Fibroblast of skin of right biceps (primary cell): ENCODE results near the gene ZNF518A.
"Not testable (repeated sequence)": the region's sequence is repeated elsewhere in the genome, so short reads cannot be mapped to it uniquely, and the experiment has no call there.

ENCODE experiments used
- DNase-seq: peaks from one replicate; pipeline ENCODE4 v3.0.0-alpha.2; 2013

ZNF518A gene

DNA sequence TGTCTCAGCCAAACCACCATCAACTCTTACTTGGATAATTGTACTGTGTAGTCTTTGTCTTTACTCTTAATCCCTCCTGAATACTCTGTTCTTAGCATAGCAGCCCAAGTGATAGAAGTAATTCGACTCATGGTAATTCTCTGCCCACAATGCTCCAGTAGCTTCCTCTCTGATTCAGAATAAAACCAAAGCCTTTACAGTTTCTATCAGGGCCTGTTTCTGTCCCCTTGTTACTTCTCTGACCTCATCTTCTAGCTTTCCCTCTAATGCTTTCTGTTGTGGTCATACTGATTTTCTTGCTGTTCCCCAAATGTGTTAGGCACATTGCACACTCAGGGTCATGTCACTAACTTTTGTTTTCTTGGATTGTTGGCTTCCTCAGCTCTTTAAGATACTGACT, 8.0 kb downstream of the ZNF518A start:
- no peak for DNase-seq

DNA sequence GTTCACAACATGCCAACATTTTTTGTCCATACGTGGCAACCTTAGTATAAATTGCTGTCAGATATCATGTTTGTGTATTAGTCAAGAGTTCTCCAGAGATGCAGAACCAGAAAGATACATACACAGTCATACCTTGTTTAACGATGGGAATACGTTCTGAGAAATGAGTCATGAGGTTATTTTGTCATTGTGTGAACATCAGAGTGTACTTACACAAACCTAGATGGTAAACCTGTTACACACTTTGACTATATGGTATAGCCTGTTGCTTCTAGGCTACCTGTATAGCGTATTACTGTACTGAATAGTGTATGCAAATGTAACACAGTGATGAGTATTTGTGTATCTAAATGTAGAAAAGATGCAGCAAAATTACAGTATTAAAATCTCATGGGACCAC, 22.3 kb downstream of the ZNF518A start:
- DNase-seq: no peak

DNA sequence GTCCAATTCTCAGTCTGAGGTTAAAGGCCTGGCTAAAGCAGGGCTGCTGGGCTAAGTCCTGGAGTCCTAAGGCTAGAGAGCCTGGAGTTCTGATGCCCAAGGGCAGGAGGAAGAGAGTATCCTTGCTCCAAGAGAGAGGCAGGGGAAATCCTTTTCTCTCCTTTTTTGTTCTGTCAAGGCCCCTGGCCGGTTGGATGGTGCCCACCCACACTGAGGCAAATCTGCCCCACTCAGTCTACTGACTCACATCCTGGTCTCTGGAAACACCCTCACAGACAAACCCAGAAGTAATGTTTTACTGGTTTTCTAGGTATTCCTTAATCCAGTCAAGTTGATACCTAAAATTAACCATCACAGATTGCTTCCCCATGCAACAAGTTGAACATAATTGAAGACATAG, 23.0 kb downstream of the ZNF518A start:
- peak; percentile 1 for DNase-seq

GRCh38 chr10:96165726-96166125, 35.6 kb downstream of the ZNF518A start:
- no peak for DNase-seq

GRCh38 chr10:96168546-96168945, 38.4 kb downstream of the ZNF518A start:
- DNase-seq: peak; percentile 2

GRCh38 chr10:96170230-96170629, 40.1 kb downstream of the ZNF518A start:
- no peak for DNase-seq

GRCh38 chr10:96172666-96173065, 42.6 kb downstream of the ZNF518A start:
- DNase-seq: no peak

DNA sequence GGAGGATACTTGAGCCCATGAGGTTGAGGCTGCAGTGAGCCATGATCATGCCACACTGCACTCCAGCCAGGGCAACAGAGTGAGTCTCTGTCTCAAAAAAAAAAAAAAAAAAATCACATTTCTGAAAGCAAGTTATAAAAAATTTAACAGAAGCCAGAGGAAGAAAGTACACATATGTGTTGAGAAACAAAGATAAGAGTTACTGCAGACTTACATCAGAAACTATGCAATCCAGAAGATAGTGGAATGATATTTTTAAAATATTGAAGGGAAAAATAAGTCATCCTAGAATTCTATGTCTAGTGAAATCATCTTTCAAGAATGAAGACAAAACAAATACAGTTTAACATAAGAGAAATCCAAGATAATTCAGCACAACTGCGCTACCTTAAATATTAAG, 46.9 kb downstream of the ZNF518A start:
- DNase-seq: no peak

GRCh38 chr10:96188421-96188820, 58.3 kb downstream of the ZNF518A start:
- no peak for DNase-seq

DNA sequence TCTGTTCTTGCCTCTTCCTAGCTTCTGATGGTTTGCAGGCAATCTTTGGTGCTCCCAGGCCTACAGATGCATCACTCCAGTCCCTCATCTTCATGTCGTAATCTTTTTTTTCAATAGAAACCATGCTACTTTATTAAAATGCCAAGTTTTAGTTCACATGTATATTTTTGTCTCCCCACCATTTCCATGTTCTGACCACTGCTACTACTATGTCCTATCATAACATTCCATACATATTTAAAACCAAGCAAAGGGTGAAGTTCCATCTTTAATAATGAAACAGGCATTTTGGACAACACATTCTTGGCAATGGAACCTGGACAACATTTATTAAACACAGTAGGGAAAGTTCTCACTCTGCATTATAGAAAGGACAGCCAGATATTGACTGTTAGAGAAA, 58.8 kb downstream of the ZNF518A start:
- DNase-seq: peak; percentile 40

- not testable (repeated sequence) for DNase-seq
Measured at GRCh38 chr10:96189505-96189904, 59.4 kb downstream of the ZNF518A start.

DNA sequence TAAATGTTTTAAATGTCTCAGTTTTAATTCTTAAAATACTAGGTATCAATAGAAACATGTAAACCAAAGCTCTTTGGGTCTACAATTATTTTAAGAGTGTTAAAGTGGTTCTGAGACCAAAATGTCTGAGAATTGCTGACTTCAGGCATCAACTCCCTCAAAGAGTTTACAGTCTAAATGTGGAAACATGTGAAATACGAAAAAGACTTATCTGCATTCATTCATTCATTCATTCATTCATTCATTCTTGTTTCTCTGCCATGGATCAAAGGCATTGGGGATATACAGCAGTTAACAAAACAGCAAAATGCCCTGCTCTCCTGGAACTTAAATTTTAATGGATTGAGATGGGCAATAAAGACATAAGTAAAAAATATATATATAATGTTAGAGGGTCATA, 71.4 kb downstream of the ZNF518A start:
- no peak for DNase-seq

DNA sequence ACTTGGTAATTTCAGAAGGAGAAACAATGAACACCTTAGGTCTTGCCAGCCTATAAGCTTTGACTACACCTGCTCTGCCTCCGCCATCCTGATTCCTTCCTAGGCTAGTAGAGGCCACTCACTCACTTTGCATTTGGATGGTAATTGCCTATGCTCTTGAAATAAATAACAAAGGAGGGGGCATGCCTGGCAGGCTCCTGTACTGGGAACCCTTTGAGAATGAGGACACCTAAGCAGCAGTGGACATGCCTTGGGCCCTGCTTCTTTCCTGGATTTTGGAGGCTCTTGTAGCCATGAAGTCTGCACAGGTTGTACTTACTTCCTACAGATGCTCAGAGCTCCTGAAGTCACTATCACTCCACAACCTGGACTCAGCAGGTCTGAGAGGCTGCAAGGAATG, 75.5 kb downstream of the ZNF518A start:
- no peak for DNase-seq

- no peak for DNase-seq
Measured at GRCh38 chr10:96208271-96208670, 78.2 kb downstream of the ZNF518A start.

- no peak for DNase-seq
Measured at GRCh38 chr10:96208946-96209345, 78.8 kb downstream of the ZNF518A start.

DNA sequence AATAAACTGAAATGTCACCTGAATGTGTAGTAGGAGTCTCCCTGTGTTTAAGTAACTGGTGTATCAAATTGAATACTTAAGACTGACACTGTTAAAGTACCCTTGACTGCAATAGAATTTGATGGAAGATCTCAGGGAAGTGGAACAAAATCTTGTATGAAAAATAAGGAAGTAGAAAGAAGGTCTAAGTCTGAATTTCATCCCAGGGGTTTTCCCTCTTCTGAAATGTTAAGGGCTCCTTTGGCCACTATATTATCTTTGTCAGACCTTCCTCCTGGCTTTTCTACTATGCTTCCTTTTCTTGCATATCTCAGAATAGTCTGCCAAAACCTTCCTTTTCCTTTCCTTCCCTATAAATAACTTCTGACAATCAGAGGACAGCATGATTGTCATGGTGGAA, 81.7 kb downstream of the ZNF518A start:
- DNase-seq: no peak

DNA sequence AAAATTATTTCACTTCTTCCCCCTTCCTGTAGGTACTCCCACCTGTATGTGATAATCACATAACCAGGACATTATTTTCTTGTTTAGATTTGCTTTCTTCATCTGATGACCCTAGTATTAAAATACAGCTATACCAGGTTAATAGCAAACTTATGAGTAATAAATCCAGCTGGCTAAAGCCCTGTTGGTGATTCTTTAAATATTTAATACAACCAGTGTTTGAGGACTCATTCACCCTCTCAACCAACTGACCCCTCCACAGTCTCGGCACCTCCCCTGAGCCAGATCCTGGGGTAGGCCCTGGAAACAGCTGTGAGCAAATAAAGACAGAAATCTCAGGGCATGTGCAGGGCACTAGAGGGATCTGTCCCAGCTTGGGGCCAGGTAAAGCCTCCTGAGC, 82.8 kb downstream of the ZNF518A start:
- DNase-seq: no peak
